Measurements from ENCODE around the gene SSUH2. TPM values are rescaled to one million over a fixed set of nuclear protein-coding genes. Genes with fewer than 3 reads are reported as not detected.

SSUH2 gene
- total RNA-seq, 4 donors from 2014 or later = 0.13 to 0.19 TPM; not detected in 2

DNA sequence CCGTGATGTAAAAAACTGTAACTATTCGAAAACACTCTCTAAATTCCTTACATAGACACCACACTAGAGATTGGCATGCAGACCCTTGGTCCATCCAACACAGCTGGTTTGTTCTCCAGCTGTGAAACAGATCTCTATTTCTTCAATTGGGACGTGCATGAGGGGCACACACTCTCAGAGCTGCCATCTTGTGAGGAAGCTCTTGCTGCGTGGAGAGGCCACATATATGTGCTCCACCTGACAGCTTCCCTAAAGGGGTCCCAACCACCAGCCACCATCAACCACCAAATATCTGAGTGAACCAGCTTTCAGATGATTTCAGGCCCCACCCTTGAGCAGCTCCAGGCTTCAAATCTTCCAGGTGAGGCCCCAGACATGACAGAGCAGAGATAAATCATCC lies 25.6 kb downstream of the SSUH2 start:
- WGBS, 2 donors = 94% methylated on average over 4 of the region's 4 CpGs
- H3K4me3 ChIP-seq = no peak overlapping the region
- no peaks in the 10 kb centered on the region for H3K36me3 ChIP-seq
- H3K27ac ChIP-seq = peak overlapping the region; percentile 32 to 73 (median 70)
- H3K9me3 ChIP-seq = no peaks in the 10 kb centered on the region
- peaks cover 0 to 5% (median 0%) of the 10 kb centered on the region in 4 donors for H3K27me3 ChIP-seq
- TF ChIP-seq, protein P1, sequence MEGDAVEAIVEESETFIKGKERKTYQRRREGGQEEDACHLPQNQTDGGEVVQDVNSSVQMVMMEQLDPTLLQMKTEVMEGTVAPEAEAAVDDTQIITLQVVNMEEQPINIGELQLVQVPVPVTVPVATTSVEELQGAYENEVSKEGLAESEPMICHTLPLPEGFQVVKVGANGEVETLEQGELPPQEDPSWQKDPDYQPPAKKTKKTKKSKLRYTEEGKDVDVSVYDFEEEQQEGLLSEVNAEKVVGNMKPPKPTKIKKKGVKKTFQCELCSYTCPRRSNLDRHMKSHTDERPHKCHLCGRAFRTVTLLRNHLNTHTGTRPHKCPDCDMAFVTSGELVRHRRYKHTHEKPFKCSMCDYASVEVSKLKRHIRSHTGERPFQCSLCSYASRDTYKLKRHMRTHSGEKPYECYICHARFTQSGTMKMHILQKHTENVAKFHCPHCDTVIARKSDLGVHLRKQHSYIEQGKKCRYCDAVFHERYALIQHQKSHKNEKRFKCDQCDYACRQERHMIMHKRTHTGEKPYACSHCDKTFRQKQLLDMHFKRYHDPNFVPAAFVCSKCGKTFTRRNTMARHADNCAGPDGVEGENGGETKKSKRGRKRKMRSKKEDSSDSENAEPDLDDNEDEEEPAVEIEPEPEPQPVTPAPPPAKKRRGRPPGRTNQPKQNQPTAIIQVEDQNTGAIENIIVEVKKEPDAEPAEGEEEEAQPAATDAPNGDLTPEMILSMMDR (IDR thresholded peaks at IDR 0.05) = no peak
- TF ChIP-seq POLR2A (IDR thresholded peaks at IDR 0.05) = no peak
- intact Hi-C loops (cut with DNase I) = no loop called here
- DNase-seq = no peak
- peaks cover 0 to 42% (median 18%) of the 10 kb centered on the region in 3 donors for H3K4me1 ChIP-seq

GRCh38 chr3:8617921-8618320 lies 26.7 kb downstream of the SSUH2 start:
- 94 to 100% methylated on average over 4 of the region's 5 CpGs for WGBS, 2 donors
- no peak overlapping the region for H3K27ac ChIP-seq
- H3K4me3 ChIP-seq = no peak overlapping the region
- H3K9me3 ChIP-seq = no peaks in the 10 kb centered on the region
- intact Hi-C loops (cut with DNase I) = no loop called here
- no peaks in the 10 kb centered on the region for H3K27me3 ChIP-seq
- no peak for TF ChIP-seq POLR2A (IDR thresholded peaks at IDR 0.05)
- TF ChIP-seq, protein P1 (IDR thresholded peaks at IDR 0.05) = no peak
- H3K4me1 ChIP-seq = peaks cover 0 to 34% (median 14%) of the 10 kb centered on the region in 3 donors
- no peaks in the 10 kb centered on the region for H3K36me3 ChIP-seq
- DNase-seq = no peak

DNA sequence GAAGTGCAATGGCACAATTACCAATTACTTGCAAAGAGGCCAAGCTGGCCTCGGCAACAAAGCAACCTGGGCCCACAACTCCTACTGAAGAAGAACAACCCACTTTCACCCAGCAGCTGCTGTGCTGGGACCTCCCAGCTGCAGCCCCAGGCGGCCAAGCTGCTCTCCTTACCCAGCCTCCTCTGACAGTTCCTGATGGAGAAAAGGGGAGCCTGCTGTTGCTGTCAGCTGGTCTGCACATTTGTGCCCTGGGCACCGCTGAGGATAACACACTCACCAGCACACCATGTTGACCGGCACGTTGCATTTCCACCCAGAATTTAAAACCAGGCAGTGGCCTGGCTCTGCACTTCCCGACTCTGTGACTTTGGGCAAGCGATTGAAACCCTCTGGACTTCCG lies 33.6 kb downstream of the SSUH2 start:
- no peak for DNase-seq
- Histone ChIP-seq H3K27me3 (no peaks in the 10 kb centered on the region), H3K36me3 (no peaks in the 10 kb centered on the region), H3K27ac (peak overlapping the region in 2 of 4 donors; percentile 29 to 65), H3K4me3 (peak overlapping the region in 2 of 4 donors; percentile 12 to 48), H3K9me3 (no peaks in the 10 kb centered on the region), H3K4me1 (peaks cover 11 to 32% (median 12%) of the 10 kb centered on the region in 3 donors)
- intact Hi-C loops (cut with DNase I) = no loop called here
- 97 to 100% methylated on average over 3 to 6 of the region's 8 CpGs for WGBS, 2 donors
- TF ChIP-seq, protein P1 (IDR thresholded peaks at IDR 0.05) = no peak

GRCh38 chr3:8608791-8609467 lies 35.7 kb downstream of the SSUH2 start:
- Histone ChIP-seq H3K36me3 (no peaks in the 10 kb centered on the region), H3K9me3 (no peaks in the 10 kb centered on the region), H3K4me3 (no peak overlapping the region), H3K4me1 (peaks cover 11 to 34% (median 12%) of the 10 kb centered on the region in 3 donors), H3K27ac (no peak overlapping the region), H3K27me3 (no peaks in the 10 kb centered on the region)
- WGBS, 2 donors = 68 to 82% methylated on average over 9 to 10 of the region's 10 CpGs
- TF ChIP-seq, protein P1 (IDR thresholded peaks at IDR 0.05) = no peak
- no peak for TF ChIP-seq POLR2A (IDR thresholded peaks at IDR 0.05)
- intact Hi-C loops (cut with DNase I) = no loop called here
- no peak for DNase-seq

- H3K27me3 ChIP-seq = no peaks in the 10 kb centered on the region
- no peak for DNase-seq
- H3K27ac ChIP-seq = peak overlapping the region in 2 of 4 donors; percentile 45 to 55
- no peak overlapping the region for H3K4me3 ChIP-seq
- no peak for TF ChIP-seq POLR2A (IDR thresholded peaks at IDR 0.05)
- TF ChIP-seq, protein P1 (IDR thresholded peaks at IDR 0.05) = no peak
- 70 to 88% methylated on average over 13 to 15 of the region's 16 CpGs for WGBS, 2 donors
- intact Hi-C loops (cut with DNase I) = no loop called here
- H3K9me3 ChIP-seq = no peaks in the 10 kb centered on the region
- peaks cover 11 to 41% (median 15%) of the 10 kb centered on the region in 3 donors for H3K4me1 ChIP-seq
- H3K36me3 ChIP-seq = no peaks in the 10 kb centered on the region
Observed at GRCh38 chr3:8608041-8608790, 36.4 kb downstream of the SSUH2 start.

All from esophagus squamous epithelium (tissue), 5 donors.